GM18520 (cell line): Measurements from ENCODE around the gene AHNAK2.
"Not testable (repeated sequence)": the region's sequence is repeated elsewhere in the genome, so short reads cannot be mapped to it uniquely, and the experiment has no call there.

Experiments used
- ATAC-seq: cut with Tn5 transposase; IDR thresholded peaks from one replicate; pipeline ENCODE4 v1.9.1; 2021; ENCODE audit not compliant: unreplicated experiment

Gene AHNAK2

GRCh38 chr14:104904650-104905578 is 73.3 kb downstream of the AHNAK2 start:
- ATAC-seq: not testable (repeated sequence)

- no peak for ATAC-seq
Observed at GRCh38 chr14:104903990-104904389, 74.2 kb downstream of the AHNAK2 start.

DNA sequence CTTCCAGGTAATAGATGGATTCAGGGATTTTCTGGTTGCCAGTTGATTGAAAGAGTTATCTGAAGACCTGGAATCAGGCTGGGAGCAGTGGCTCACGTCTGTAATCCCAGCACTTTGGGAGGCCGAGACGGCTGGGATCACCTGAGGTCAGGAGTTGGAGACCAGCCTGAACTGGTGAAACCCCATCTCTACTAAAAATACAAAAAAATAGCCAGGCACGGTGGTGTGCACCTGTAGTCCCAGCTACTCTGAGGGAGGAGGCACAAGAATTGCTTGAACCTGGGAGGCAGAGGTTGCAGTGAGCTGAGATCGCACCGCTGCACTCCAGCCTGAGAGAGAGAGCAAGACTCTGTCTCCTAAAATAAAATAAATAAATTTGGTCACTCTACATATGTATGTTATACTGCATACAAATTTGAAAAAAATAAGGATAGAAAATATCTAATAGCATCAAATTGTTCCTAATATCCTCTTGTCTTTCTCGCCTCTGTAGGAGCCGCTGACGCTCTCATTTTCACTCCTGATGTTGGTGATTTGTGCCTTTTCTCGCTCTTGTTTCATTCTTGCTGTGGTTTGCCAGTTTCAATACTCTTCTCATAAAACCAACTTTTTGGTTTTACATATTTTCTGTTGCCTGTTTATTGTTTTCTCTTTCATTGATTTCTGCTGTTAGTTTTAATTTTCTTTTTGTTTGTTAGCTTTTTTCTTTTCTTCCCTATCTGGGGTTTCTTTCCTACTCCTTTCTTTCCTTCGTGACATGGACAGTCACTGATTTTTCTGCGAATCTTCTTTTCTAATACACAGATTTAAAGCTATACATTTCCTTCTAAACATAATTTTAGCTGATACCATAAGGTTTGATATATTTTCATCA is 77.3 kb downstream of the AHNAK2 start:
- no peak for ATAC-seq

DNA sequence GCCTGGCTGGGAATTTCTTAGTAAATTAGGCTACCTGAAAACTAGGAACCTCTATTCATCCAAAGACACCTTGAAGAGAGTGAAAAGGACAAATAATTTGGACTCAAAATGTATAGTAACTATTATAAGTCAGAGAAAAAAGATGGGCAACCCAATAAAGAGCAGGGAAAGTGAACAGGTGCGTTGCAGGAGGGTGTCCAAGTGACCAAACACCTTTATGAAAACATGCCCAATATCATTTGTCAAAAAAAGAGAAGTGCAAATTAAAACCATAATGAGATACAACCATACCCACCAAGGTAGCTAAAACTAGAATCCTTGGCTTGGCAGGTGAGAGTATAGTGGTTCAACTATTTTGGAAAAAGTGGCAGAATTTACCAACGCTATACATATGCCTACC is 78.4 kb downstream of the AHNAK2 start:
- no peak for ATAC-seq

GRCh38 chr14:104898870-104899510 is 79.2 kb downstream of the AHNAK2 start:
- ATAC-seq: no peak

DNA sequence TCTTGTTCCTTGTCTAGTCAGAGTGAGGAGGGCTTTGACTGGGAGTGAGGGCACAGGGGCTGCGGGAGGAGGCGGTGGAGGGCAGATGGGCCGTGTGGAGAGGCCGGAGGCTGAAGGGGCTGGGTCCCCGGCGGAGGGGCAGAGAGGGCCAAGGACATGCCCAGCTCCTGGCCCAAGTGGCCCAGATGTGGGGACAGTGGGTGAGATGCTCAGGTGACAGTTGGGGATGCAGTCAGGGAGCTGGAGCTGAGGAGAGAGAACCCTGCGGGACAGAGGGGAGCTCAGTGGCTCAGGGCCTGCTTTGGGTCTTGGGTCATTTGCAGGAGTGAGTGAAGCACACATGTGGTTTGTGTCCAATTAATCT is 80.0 kb downstream of the AHNAK2 start:
- ATAC-seq: no peak

GRCh38 chr14:104897330-104898194 is 80.6 kb downstream of the AHNAK2 start:
- ATAC-seq: no peak

GRCh38 chr14:104895786-104896661 is 82.2 kb downstream of the AHNAK2 start:
- ATAC-seq: no peak

- no peak for ATAC-seq
Observed at GRCh38 chr14:104895207-104895785, 82.9 kb downstream of the AHNAK2 start.

DNA sequence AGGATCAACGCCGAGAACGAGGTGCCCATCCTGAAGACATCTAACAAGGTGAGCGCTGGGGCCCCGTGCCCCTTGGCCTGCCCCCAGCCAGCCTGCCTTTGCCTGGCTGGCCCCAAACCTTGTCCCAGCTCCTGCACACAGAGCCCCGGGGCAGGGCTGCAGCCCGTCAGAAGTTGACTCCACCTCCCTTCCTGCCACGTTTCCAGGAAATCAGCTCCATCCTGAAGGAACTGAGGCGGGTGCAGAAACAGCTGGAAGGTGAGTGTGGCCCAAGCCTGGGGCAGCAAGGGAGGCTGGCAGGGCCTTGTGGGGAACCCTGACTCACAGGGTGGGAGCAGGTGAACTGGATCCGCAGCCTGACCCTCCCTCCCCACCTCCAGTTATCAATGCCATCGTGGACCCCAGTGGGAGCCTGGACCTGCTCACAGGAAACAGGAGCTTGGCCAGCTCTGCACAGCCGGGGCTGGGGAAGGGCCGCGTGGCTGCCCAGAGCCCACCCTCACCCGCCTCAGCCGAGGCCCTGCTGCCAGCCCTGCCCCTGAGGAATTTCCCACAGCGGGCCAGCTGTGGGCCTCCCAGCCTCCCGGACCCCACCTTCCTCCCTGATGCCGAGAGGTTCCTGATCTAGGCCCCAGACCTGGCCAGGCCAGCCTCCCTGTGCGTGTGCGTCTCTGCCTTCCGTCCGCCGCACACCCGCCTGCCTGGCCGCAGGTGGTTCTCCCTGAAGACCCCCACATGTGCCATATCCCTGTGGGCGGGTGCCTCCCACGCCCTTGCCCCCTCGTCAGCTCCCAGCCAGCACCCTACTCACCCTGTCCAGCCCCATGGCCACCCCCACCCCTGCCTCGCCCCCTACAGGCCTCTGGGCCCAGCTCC is 83.6 kb downstream of the AHNAK2 start:
- ATAC-seq: no peak

DNA sequence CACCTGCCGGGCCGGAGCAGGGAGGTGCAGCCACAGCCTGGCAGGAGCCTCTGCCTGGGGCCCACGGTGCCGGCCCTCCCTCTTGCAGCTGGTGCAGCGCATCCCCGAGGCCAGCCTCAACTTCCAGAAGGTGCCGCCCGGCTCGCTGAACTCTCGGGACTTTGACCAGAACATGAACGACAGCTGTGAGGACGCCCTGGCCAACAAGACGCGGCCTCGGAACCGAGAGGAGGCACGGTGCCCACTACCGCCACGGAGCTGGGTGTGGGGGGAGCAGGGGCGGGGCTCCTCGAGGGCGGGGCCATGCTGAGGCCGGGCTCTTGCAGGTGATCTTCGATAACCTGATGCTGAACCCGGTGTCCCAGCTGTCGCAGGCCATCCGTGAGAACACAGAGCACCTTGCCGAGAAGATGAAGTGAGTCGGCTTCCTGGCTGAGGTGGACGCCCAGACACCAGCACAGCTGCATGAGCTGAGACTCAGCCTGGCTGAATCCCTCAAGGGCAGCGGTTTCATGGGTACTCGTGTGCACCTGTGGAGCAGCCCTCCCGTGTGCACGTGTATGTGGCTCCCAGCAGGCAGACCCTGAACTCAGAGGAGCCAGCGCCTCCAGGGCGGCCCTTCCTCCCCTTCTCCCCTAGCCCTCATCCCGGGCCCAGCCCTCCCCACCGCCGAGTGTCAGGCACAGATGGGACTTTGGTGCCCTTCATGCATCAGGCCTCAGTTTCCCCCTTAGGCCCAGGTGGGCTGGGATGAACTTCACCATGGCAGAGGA is 84.6 kb downstream of the AHNAK2 start:
- no peak for ATAC-seq

- ATAC-seq: no peak
Observed at GRCh38 chr14:104892531-104893434, 85.4 kb downstream of the AHNAK2 start.

- ATAC-seq: no peak
Observed at GRCh38 chr14:104891664-104892530, 86.3 kb downstream of the AHNAK2 start.

- ATAC-seq: no peak
Observed at GRCh38 chr14:104891121-104891551, 87.0 kb downstream of the AHNAK2 start.

DNA sequence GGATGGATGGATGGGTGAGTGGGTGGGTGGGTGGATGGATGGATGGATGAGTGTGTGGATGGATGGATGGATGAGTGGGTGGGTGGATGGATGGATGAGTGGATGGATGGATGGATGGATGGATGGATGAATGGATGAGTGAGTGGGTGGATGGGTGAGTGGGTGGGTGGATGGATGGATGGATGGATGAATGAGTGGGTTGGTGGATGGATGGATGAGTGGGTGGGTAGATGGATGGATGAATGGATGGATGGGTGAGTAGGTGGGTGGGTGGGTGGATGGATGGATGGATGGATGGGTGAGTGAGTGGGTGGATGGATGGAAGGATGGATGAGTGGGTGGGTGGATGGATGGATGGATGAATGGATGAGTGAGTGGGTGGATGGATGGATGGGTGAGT is 87.9 kb downstream of the AHNAK2 start:
- not testable (repeated sequence) for ATAC-seq
